ENCODE data around the gene CCDC116. TPM values are rescaled to one million over a fixed set of nuclear protein-coding genes. Genes with fewer than 3 reads are reported as not detected.
"Not testable (repeated sequence)": the region's sequence is repeated elsewhere in the genome, so short reads cannot be mapped to it uniquely, and the experiment has no call there.

The CCDC116 gene
- total and polyA plus RNA-seq, 2 experiments from 2014 or later: 0.30 to 1.5 TPM

- WGBS (ENCODE audit: low lambda C conversion rate, missing lambda C conversion rate): 1% methylated on average over 43 of the region's 56 CpGs
- Histone ChIP-seq H3K4me1 (ENCODE audit: insufficient read depth) (peaks cover 5% of the 10 kb centered on the region), H2AFZ (peak overlapping the region; percentile 48), H3K27me3 (no peaks in the 10 kb centered on the region), H3K9me3 (ENCODE audit: low read depth) (no peaks in the 10 kb centered on the region), H3K9me2 (replicated peaks; ENCODE audit: insufficient read depth) (no peaks in the 10 kb centered on the region), H3K79me2 (peaks cover 3% of the 10 kb centered on the region), H4K20me1 (ENCODE audit: insufficient read depth, poor library complexity, severe bottlenecking) (peaks cover 4% of the 10 kb centered on the region), H3K4me2 (peak overlapping the region; percentile 93), H3K36me3 (replicated peaks; ENCODE audit: insufficient read depth, low read depth) (no peaks in the 10 kb centered on the region), H3K4me3 (peak overlapping the region; percentile 21), H3K27ac (peak overlapping the region; percentile 21)
- TF ChIP-seq, protein P1, sequence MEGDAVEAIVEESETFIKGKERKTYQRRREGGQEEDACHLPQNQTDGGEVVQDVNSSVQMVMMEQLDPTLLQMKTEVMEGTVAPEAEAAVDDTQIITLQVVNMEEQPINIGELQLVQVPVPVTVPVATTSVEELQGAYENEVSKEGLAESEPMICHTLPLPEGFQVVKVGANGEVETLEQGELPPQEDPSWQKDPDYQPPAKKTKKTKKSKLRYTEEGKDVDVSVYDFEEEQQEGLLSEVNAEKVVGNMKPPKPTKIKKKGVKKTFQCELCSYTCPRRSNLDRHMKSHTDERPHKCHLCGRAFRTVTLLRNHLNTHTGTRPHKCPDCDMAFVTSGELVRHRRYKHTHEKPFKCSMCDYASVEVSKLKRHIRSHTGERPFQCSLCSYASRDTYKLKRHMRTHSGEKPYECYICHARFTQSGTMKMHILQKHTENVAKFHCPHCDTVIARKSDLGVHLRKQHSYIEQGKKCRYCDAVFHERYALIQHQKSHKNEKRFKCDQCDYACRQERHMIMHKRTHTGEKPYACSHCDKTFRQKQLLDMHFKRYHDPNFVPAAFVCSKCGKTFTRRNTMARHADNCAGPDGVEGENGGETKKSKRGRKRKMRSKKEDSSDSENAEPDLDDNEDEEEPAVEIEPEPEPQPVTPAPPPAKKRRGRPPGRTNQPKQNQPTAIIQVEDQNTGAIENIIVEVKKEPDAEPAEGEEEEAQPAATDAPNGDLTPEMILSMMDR (IDR thresholded peaks at IDR 0.05; ENCODE audit: poor library complexity): peak; percentile 60
- TF ChIP-seq EZH2phosphoT487 (IDR thresholded peaks at IDR 0.05; ENCODE audit: low read depth, severe bottlenecking, unreplicated experiment): no peak
- peak; percentile 86 for DNase-seq (ENCODE audit: low spot score)
Observed at GRCh38 chr22:21642584-21643448, 10.3 kb downstream of the CCDC116 start.

- 96% methylated on average over 22 of the region's 22 CpGs for WGBS (ENCODE audit: low lambda C conversion rate, missing lambda C conversion rate)
- no peak for DNase-seq (ENCODE audit: low spot score)
- no peak overlapping the region for H3K4me3 ChIP-seq
- peaks cover 5% of the 10 kb centered on the region for H3K4me1 ChIP-seq (ENCODE audit: insufficient read depth)
- H2AFZ ChIP-seq: no peak overlapping the region
- TF ChIP-seq EZH2 (IDR thresholded peaks at IDR 0.05; ENCODE audit: borderline replicate concordance): no peak
- TF ChIP-seq EZH2phosphoT487 (IDR thresholded peaks at IDR 0.05; ENCODE audit: low read depth, severe bottlenecking, unreplicated experiment): no peak
- TF ChIP-seq, protein P1 (IDR thresholded peaks at IDR 0.05; ENCODE audit: poor library complexity): peak; percentile 12
- no peaks in the 10 kb centered on the region for H3K27me3 ChIP-seq
- H3K27ac ChIP-seq: no peak overlapping the region
- no peaks in the 10 kb centered on the region for H3K9me3 ChIP-seq (ENCODE audit: low read depth)
- H4K20me1 ChIP-seq (ENCODE audit: insufficient read depth, poor library complexity, severe bottlenecking): peaks cover 4% of the 10 kb centered on the region
- no peaks in the 10 kb centered on the region for H3K36me3 ChIP-seq (replicated peaks; ENCODE audit: insufficient read depth, low read depth)
- no peaks in the 10 kb centered on the region for H3K9me2 ChIP-seq (replicated peaks; ENCODE audit: insufficient read depth)
- peak overlapping the region; percentile 93 for H3K4me2 ChIP-seq
- H3K79me2 ChIP-seq: peaks cover 3% of the 10 kb centered on the region
Observed at GRCh38 chr22:21643533-21644357, 11.2 kb downstream of the CCDC116 start.

- H4K20me1 ChIP-seq (ENCODE audit: insufficient read depth, poor library complexity, severe bottlenecking); H3K9me3 ChIP-seq (ENCODE audit: low read depth): not testable (repeated sequence)
- 89% methylated on average over 6 of the region's 6 CpGs for WGBS (ENCODE audit: low lambda C conversion rate, missing lambda C conversion rate)
Observed at GRCh38 chr22:21645513-21645912, 13.0 kb downstream of the CCDC116 start.

More at GRCh38 chr22:21645513-21645912, 13.0 kb downstream of the CCDC116 start:
- H3K4me1 ChIP-seq (ENCODE audit: insufficient read depth); H3K9me2 ChIP-seq (replicated peaks; ENCODE audit: insufficient read depth); H3K79me2 ChIP-seq; H3K36me3 ChIP-seq (replicated peaks; ENCODE audit: insufficient read depth, low read depth); H3K4me3 ChIP-seq; H3K27ac ChIP-seq; H3K4me2 ChIP-seq; DNase-seq (ENCODE audit: low spot score); H2AFZ ChIP-seq; H3K27me3 ChIP-seq: not testable (repeated sequence)

All from hepatocyte (in vitro differentiated cells).